Measurements from ENCODE around the gene SOBP.

GRCh38 chr6:107641071-107641470 is 151.2 kb downstream of the SOBP start:
- no peak for TF ChIP-seq EZH2 (IDR thresholded peaks at IDR 0.05; ENCODE audit: borderline replicate concordance, low read depth, low read length, severe bottlenecking)
- TF ChIP-seq, protein P1, sequence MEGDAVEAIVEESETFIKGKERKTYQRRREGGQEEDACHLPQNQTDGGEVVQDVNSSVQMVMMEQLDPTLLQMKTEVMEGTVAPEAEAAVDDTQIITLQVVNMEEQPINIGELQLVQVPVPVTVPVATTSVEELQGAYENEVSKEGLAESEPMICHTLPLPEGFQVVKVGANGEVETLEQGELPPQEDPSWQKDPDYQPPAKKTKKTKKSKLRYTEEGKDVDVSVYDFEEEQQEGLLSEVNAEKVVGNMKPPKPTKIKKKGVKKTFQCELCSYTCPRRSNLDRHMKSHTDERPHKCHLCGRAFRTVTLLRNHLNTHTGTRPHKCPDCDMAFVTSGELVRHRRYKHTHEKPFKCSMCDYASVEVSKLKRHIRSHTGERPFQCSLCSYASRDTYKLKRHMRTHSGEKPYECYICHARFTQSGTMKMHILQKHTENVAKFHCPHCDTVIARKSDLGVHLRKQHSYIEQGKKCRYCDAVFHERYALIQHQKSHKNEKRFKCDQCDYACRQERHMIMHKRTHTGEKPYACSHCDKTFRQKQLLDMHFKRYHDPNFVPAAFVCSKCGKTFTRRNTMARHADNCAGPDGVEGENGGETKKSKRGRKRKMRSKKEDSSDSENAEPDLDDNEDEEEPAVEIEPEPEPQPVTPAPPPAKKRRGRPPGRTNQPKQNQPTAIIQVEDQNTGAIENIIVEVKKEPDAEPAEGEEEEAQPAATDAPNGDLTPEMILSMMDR (IDR thresholded peaks at IDR 0.05; ENCODE audit: borderline replicate concordance, extremely low read depth, low read length, poor library complexity, severe bottlenecking): no peak
